ENCODE results near the gene CHST10. TPM values are rescaled to one million over a fixed set of nuclear protein-coding genes. Genes with fewer than 3 reads are reported as not detected.
A peak's percentile ranks its signal among the peaks of the same experiment; 100 is the strongest.

CHST10 gene
- polyA plus RNA-seq, 1 donor from 2014 or later = 76.1 TPM

DNA sequence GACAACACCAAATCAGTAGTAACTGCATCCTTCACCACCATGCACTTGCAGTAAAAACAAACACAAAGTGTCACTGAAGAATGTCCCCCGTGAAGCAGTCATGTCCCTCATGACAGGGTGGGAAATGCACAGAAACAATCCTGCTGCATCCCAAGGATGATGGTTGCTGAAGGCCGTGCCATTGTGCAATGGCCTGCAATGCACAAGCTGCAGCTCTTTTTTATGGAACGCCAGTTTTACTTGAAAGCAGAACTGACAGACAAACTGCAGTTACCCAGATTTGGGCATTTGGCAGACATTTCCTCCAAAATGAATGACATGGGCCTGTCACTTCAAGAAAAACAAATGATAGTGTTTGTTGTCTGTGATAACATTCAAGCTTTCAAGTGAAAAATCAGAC is 2.4 kb upstream of the CHST10 start:
- no peak overlapping the region for H3K4me3 ChIP-seq (ENCODE audit: low read length)
- no peak overlapping the region for H3K9ac ChIP-seq (ENCODE audit: low read length)
- H3K27ac ChIP-seq (ENCODE audit: low read length) = no peak overlapping the region

DNA sequence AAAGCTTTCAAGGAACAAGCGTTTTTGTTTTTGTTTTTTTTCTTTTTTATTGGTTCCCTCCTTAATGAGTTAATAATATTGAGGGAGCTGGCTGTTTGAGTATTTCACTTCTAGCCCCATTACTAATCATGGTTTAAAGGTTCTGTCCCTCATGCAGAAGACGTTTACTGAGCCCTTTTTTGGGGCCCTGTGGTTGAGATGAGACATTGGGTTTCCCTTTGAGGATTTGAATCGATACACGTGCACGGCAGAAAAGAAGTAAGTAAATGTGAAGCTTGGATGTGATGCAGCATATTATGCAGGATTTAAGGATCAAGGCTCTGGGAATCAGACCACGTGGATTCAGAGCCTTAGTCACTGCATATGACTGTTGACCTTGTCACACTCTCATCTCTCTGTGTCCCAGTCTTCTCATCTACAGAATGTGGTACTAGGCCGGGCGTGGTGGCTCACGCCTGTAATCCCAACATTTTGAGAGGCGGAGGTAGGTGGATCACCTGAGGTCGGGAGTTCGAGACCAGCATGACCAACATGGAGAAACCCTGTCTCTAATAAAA is 1.0 kb upstream of the CHST10 start:
- Histone ChIP-seq H3K9me3 (ENCODE audit: low read length) (no peaks in the 10 kb centered on the region), H3K9ac (ENCODE audit: low read length) (no peak overlapping the region), H3K27ac (ENCODE audit: low read length) (no peak overlapping the region), H3K4me2 (ENCODE audit: low read length) (no peak overlapping the region), H3K27me3 (ENCODE audit: insufficient read depth, low read depth, low read length) (no peaks in the 10 kb centered on the region), H3K9me2 (ENCODE audit: insufficient read depth, low read length) (no peaks in the 10 kb centered on the region), H3K4me3 (ENCODE audit: low read length) (no peak overlapping the region), H2AFZ (ENCODE audit: low read depth, low read length) (no peak overlapping the region), H4K20me1 (ENCODE audit: insufficient read depth) (no peaks in the 10 kb centered on the region), H3K79me2 (replicated peaks; ENCODE audit: insufficient read depth, low read length) (peaks cover 22% of the 10 kb centered on the region), H3F3A (ENCODE audit: insufficient read depth, low read length, poor library complexity, severe bottlenecking) (no peaks in the 10 kb centered on the region), H3K36me3 (ENCODE audit: insufficient read depth, low read length) (no peaks in the 10 kb centered on the region)
- TF ChIP-seq EP300 (conservative IDR thresholded peaks at IDR 0.05; ENCODE audit: poor library complexity, severe bottlenecking) = no peak
- TF ChIP-seq RAD21 (conservative IDR thresholded peaks at IDR 0.05) = no peak
- no peak for TF ChIP-seq TAF1 (IDR thresholded peaks at IDR 0.05; ENCODE audit: low read depth)
- TF ChIP-seq, protein P1, sequence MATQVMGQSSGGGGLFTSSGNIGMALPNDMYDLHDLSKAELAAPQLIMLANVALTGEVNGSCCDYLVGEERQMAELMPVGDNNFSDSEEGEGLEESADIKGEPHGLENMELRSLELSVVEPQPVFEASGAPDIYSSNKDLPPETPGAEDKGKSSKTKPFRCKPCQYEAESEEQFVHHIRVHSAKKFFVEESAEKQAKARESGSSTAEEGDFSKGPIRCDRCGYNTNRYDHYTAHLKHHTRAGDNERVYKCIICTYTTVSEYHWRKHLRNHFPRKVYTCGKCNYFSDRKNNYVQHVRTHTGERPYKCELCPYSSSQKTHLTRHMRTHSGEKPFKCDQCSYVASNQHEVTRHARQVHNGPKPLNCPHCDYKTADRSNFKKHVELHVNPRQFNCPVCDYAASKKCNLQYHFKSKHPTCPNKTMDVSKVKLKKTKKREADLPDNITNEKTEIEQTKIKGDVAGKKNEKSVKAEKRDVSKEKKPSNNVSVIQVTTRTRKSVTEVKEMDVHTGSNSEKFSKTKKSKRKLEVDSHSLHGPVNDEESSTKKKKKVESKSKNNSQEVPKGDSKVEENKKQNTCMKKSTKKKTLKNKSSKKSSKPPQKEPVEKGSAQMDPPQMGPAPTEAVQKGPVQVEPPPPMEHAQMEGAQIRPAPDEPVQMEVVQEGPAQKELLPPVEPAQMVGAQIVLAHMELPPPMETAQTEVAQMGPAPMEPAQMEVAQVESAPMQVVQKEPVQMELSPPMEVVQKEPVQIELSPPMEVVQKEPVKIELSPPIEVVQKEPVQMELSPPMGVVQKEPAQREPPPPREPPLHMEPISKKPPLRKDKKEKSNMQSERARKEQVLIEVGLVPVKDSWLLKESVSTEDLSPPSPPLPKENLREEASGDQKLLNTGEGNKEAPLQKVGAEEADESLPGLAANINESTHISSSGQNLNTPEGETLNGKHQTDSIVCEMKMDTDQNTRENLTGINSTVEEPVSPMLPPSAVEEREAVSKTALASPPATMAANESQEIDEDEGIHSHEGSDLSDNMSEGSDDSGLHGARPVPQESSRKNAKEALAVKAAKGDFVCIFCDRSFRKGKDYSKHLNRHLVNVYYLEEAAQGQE (IDR thresholded peaks at IDR 0.05; ENCODE audit: borderline replicate concordance) = no peak
- TF ChIP-seq SMC3 (conservative IDR thresholded peaks at IDR 0.05; ENCODE audit: poor library complexity) = no peak

More for the DNA sequence above, 2.4 kb upstream of the CHST10 start:
- Histone ChIP-seq H2AFZ (ENCODE audit: low read depth, low read length) (no peak overlapping the region), H3K79me2 (replicated peaks; ENCODE audit: insufficient read depth, low read length) (peaks cover 16% of the 10 kb centered on the region), H3K9me2 (ENCODE audit: insufficient read depth, low read length) (no peaks in the 10 kb centered on the region), H3K9me3 (ENCODE audit: low read length) (no peaks in the 10 kb centered on the region), H3F3A (ENCODE audit: insufficient read depth, low read length, poor library complexity, severe bottlenecking) (no peaks in the 10 kb centered on the region), H4K20me1 (ENCODE audit: insufficient read depth) (no peaks in the 10 kb centered on the region), H3K4me2 (ENCODE audit: low read length) (no peak overlapping the region), H3K27me3 (ENCODE audit: insufficient read depth, low read depth, low read length) (no peaks in the 10 kb centered on the region), H3K36me3 (ENCODE audit: insufficient read depth, low read length) (no peaks in the 10 kb centered on the region)
- TF ChIP-seq RAD21 (conservative IDR thresholded peaks at IDR 0.05) = no peak

DNA sequence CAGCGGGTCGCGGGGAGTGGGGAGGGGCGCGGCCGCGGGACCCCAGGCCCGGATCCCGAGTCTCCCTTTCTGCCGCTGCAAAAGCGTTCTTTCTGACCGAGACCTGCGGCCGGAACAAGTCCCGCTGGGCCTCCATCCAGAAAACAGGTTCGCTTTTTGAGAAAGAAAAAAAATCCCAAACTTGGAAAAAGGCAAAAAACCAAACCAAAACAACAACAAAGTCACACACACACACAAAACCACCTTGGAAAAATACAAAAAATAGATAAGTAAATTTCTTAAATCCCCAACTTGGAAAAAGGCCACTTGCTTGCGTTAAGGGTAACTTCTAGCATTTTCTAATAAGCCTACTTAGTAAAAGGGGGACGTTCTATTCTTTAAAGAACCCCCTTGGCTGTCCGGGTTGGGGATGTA is 250 bp upstream of the CHST10 start:
- peak overlapping the region; percentile 7 for H2AFZ ChIP-seq (ENCODE audit: low read depth, low read length)
- H3K9me3 ChIP-seq (ENCODE audit: low read length) = no peaks in the 10 kb centered on the region
- H3K9ac ChIP-seq (ENCODE audit: low read length) = peak overlapping the region; percentile 75
- no peaks in the 10 kb centered on the region for H4K20me1 ChIP-seq (ENCODE audit: insufficient read depth)
- peak overlapping the region; percentile 71 for H3K4me3 ChIP-seq (ENCODE audit: low read length)
- no peaks in the 10 kb centered on the region for H3F3A ChIP-seq (ENCODE audit: insufficient read depth, low read length, poor library complexity, severe bottlenecking)
- no peak overlapping the region for H3K27ac ChIP-seq (ENCODE audit: low read length)
- TF ChIP-seq RAD21 (conservative IDR thresholded peaks at IDR 0.05) (no peak), MXI1 (conservative IDR thresholded peaks at IDR 0.05; ENCODE audit: poor library complexity, severe bottlenecking) (no peak), EP300 (conservative IDR thresholded peaks at IDR 0.05; ENCODE audit: poor library complexity, severe bottlenecking) (no peak)
- H3K36me3 ChIP-seq (ENCODE audit: insufficient read depth, low read length) = no peaks in the 10 kb centered on the region
- H3K4me2 ChIP-seq (ENCODE audit: low read length) = peak overlapping the region; percentile 49
- no peaks in the 10 kb centered on the region for H3K9me2 ChIP-seq (ENCODE audit: insufficient read depth, low read length)
- H3K27me3 ChIP-seq (ENCODE audit: insufficient read depth, low read depth, low read length) = no peaks in the 10 kb centered on the region
- H3K79me2 ChIP-seq (replicated peaks; ENCODE audit: insufficient read depth, low read length) = peaks cover 22% of the 10 kb centered on the region

Measured in neural cell (in vitro differentiated cells).